GM20431 (cell line): ENCODE data around the gene MARCHF9.

Experiments used
- in situ Hi-C: fragments of 300-500 bp; cut with MseI, MboI; formaldehyde crosslinking; loops from one replicate; pipeline ENCODE4 v1.15.0; 2020; ENCODE audit warnings: low sequenced_read_pairs; ENCODE audit not compliant: unreplicated experiment

The MARCHF9 gene

DNA sequence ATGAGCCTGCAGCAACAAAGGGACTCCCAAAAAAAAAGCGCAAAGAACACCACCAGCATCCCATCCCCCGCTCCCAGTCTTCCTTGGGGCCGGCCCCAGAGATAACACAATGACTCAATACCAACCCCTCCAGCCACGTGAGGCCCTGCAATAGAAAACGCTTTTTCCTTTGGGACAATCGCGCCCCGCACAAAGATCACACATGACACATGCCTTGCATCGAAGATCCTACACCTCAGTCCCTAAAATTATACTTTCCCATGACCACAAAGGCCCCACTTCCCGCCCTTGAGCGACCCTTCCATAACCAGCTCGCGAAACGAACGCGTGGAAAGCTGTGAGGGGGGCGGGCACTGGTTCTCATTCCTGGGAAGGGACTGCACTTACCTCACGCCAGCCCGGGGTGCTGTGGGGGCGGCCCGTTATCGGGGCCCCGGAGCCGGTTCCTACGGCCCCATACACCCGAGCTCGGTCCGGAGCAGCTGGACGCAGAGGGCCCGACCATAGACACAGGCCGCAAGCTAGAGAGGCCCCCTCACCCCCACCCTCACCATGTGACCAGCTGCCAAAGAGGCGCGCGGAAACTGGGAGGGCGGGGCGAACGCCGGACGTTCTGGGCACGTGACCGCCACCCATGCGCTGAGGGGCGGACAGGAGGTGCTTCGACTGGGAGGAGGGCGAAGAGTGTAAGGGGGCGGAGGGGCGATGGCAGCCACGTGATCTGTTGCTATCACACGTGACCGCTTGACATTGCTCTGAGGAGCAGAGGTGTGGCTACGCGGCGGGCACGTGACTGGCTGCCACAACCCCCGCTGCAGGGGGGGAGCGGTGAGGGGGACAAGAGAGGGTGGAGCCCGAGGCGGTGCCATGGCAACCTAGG is 2.9 kb upstream of the MARCHF9 start, which contains the start of gene CDK4:
Gene CDK4 (minus strand): TSS at position 523 of the 880 bp plus-strand sequence. CDS start 593 bp downstream, outside the sequence.
- in situ Hi-C loops = no loop called here

DNA sequence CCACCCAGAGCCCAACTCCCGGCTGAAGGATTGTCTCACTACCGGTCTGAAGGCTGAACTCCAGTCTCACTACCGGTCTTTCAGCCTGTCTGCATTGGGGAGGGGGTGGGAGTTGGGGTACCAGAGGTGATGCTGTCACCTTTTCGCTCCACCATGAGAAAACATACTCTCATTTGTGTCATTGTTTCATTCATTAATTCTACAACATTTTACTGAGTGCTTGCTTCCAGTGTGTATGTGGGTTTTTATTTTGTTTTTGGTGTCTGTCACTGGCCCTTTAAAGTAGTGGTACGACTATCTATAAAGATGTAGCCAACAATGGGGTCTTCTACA is 2.3 kb upstream of the MARCHF9 start:
- in situ Hi-C loops = no loop called here

- in situ Hi-C loops = no loop called here
Observed at GRCh38 chr12:57753756-57754337, 1.1 kb upstream of the MARCHF9 start.

- in situ Hi-C loops = no loop called here
Observed at GRCh38 chr12:57755194-57755453, 221 bp downstream of the MARCHF9 start.

DNA sequence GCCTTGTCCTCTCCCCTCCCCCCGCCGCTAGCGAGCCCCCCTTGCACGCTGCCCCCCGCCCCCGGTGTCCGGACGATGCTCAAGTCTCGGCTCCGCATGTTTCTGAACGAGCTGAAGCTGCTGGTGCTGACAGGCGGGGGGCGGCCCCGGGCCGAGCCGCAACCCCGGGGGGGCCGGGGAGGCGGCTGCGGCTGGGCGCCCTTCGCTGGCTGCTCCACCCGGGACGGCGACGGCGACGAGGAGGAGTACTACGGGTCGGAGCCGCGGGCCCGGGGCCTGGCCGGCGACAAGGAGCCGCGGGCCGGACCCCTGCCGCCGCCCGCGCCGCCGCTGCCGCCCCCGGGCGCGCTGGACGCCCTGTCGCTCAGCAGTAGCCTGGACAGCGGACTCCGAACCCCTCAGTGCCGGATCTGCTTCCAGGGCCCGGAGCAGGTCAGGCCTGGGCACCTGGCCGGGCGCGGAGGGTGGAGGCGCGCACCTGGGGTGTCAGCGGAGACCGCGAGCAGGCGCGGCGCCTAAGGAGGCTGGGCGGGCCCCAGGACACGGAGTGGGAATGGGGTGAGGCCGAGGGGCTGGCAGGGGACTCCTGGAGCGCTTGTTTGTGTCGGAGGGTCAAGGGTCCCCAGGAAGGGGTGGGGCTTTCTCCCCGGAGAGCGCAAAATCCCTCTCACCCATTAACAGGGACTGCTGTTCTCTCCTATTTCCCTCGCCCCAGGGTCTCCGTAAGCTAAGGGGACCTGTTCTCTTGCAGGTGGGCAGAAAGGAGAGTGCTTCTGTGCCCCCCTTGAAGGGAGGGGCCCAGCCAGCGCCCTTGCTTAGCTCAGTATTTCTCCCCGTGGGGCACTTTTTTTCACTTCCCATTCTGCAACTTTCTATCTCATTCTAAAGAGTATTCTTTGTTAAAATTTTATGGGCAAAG is 810 bp downstream of the MARCHF9 start:
- in situ Hi-C loops = no loop called here

DNA sequence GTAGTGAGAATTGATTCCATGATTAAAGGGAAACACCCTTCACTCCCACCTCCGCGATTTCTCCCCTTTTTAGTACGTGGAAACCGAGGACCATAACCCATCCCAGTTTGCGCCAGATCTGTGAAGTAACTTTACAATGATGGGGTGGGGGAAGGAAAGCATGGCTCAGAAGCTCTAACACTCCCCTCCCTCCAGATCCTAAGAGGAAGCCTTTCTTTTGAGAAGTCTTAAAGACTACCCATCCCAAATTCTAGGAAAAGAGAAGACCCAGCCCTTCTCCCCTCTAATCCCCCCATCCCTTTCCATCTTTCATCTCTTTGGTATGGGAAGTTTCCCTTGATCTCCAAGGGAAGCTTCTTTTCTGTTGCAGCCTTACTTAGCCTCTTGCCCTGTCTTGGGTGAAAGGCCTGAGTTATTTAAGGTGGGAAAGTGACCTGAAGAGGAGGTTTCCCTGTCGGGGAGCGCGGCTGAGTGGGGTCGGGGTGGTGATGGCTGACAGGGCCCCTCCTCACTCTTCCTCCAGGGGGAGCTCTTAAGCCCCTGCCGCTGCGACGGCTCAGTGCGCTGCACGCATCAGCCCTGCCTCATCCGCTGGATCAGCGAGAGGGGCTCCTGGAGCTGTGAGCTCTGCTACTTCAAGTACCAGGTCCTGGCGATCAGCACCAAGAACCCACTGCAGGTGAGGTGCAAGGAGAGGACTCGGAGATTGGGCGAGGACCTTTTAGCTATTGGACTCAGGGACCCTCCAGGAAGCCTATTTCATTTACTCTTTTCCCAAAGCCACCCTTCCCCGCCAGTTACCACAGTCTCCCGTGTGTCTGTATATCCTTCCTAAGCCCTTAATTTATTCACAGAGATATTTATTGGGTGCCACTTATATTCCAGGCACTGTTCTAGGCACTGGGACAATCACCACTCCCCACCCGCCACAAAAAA is 1.8 kb downstream of the MARCHF9 start:
- in situ Hi-C loops = no loop called here

GRCh38 chr12:57757771-57758170 is 2.9 kb downstream of the MARCHF9 start:
- in situ Hi-C loops = no loop called here

DNA sequence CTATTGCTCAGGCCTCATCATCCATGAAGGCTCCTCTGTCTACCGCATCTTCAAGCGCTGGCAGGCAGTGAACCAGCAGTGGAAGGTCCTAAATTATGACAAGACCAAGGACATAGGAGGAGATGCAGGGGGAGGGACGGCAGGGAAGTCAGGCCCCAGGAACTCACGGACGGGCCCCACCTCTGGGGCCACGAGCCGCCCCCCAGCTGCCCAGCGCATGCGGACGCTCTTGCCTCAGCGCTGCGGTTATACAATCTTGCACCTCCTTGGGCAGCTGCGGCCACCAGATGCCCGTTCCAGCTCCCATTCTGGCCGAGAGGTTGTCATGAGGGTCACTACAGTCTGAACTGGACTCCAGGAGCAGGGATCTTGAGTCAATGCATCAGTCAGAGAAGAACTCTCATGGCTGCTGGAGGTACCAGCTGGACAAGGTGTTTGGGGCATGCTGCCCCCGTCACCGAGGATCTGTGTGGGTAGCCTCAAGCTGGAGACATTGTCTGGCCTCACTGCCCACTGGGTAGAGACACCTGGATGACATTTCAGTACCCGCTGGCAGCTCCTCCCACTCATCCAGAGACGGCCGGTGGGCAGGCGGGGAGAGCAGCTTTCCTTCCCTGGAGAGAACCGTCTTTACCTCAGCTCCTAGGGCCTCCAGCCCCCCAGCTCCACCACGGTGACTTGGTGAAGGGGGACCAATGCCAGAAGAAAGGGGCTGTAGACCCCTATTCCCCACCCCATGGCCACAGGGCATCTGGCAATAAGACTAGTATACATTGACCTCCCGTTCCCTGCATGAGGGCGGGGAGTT is 3.9 kb downstream of the MARCHF9 start:
- in situ Hi-C loops = no loop called here

DNA sequence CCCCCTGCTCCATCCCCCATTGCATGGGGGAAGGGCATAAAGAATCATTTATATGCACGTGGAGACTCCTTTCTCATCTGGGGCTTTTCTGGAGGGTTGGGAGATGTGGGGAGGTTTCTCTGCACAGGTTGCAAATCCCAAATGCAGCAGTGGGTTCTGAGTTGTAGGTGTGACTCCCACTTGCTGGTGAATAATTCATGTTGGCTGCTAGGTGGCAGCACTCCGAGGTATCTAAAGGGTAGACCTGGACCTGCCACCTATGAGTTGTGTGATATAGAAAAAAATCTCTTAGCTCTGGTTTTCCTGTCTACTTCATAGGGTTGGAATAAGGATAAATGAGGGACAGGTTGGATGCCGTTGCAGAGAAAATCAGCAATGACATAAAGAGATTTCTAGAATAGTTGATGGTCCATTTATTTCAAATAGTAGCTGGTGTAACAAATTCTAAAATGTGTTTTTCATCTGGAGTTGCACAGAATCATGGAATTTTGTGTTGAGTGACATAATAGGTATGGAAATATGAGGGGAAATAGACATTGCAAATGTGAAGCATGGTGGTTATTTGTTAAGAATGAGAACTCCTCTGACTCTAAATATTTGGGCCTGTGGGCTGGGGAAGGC is 4.6 kb downstream of the MARCHF9 start:
- in situ Hi-C loops = no loop called here

- in situ Hi-C loops = no loop called here
Observed at GRCh38 chr12:57760347-57760982, 5.6 kb downstream of the MARCHF9 start.

GRCh38 chr12:57761391-57761998 is 6.6 kb downstream of the MARCHF9 start:
- in situ Hi-C loops = no loop called here

GRCh38 chr12:57762463-57762862 is 7.6 kb downstream of the MARCHF9 start:
- in situ Hi-C loops = no loop called here

DNA sequence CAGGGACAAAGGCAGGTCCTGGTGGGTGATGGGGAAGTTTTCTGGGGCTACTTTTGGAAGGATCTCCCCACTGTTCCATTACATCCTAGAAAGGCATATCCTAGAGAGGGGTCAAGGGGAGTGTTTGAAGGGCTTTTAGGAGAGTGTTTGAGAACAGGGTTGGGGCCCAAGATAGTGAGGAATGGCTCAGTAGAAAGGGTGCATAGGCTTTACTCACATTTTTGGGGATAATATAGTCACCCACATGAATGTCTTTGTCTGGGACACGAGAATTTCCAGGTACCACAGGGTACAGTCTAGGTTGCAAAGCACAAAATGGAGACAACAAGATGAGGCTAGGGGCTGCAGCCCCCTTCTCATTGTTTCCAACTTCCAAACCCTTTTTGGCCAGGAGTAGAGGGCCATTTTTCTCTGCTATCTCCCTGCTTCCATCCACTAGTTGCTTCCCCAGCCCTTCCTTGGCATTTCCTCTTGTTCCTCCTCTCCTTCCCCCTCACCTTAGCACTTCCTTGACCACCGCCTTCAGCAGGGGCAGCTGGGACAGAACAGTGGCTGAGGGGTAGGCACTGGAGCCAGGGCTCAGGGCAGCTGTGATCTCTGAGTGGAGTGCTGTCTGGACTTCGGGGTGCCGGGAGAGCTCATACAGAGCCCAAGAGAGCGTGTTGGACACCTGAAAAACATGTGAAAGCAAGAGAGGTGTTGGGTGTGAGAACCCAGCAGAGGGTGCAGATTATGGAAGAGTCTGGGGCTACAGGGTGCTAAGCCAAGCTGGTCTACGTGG is 9.2 kb downstream of the MARCHF9 start:
- in situ Hi-C loops = no loop called here

DNA sequence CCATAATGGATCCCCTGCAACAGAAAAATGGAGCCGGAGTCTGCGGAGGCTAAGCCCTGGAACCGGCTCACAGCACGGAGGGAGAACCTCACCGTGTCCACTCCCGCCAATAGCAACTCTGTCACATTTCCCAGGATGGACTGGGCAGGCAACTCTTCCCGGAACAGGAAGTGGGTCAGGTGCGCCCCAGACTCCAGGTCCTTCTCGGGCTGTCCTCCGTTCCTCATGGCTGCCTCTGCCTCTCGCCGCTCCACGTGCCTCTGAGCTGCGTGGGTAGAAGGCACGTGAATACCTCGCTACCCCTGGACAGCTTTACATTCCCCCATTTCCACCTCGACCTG is 9.7 kb downstream of the MARCHF9 start:
- in situ Hi-C loops = no loop called here

DNA sequence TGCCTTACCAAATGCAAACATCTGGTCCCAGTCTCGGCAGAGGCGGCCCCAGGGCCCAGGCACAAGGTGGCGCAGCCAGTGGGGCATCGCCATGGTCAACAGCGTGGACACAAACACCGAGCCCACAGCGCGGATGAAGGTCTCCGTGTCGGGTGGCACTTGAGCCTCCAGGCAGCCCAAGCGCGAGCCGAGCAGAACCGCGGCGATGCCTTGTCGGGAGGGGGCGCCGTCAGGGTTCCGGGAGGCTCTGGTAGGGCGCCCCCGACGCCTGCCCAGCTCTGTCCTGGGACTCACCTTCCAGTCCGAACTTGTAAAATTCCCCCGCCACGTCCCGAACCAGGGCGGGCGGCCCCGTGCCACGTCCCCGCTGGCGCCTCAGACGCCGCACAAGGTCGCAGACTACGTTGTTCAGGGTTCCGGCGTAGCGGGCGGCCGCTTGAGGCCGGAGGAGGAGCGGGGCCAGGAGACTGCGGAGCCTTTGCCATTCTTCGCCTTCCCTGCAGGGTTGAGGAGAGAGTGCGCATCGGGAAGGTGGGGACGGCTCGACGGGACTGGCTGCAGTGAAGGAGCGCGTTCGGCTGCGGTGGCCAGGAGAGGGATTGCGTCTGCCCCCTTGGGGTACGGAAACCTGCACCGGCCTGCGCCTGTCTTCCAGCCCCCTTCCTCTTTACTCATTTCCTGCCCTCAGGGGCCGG is 10.2 kb downstream of the MARCHF9 start:
- in situ Hi-C loops = no loop called here

GRCh38 chr12:57765698-57766463 is 11.0 kb downstream of the MARCHF9 start:
- in situ Hi-C loops = no loop called here
